ENCODE results near the gene EPB41L1. TPM values are rescaled to one million over a fixed set of nuclear protein-coding genes. Genes with fewer than 3 reads are reported as not detected.

The EPB41L1 gene
- total RNA-seq, 1 experiment from 2014 or later, result 134 TPM

DNA sequence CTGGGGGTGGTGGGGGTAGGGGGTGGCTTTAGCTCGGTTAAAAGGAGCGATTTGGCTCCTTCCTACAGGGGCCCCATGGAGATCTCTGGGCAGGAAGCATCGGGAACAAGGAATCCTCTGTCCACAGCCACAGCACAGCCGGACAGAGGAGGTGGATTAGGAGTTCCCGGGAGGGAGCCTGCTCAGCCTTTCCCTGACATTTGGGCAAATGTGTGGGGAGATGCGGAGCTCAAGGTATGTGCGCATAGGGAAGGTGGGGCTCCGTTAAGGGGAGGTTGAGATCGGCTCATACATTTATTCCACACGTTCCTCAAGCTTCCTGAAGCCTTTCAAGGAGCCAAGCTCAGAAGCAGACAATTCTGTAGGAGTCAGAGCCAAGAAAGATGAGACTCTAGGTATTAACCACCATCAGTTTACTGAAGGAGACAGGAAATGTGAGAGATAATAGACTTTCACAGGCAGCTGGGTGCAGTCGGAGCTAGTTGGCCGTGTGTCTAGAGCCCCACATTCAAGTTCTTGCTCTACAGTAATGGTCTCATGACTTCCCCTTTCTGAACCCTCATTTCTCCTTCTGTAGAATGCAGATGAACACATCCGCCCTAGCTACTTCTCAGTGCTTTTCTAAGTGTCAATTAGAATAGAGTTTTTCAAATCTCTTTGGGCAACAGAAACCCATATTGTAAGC is 40.8 kb upstream of the EPB41L1 start:
- H3K36me3 ChIP-seq (ENCODE audit: low read depth), result no peaks in the 10 kb centered on the region
- no peak for TF ChIP-seq EZH2 (IDR thresholded peaks at IDR 0.05; ENCODE audit: low read depth)
- TF ChIP-seq, protein P1, sequence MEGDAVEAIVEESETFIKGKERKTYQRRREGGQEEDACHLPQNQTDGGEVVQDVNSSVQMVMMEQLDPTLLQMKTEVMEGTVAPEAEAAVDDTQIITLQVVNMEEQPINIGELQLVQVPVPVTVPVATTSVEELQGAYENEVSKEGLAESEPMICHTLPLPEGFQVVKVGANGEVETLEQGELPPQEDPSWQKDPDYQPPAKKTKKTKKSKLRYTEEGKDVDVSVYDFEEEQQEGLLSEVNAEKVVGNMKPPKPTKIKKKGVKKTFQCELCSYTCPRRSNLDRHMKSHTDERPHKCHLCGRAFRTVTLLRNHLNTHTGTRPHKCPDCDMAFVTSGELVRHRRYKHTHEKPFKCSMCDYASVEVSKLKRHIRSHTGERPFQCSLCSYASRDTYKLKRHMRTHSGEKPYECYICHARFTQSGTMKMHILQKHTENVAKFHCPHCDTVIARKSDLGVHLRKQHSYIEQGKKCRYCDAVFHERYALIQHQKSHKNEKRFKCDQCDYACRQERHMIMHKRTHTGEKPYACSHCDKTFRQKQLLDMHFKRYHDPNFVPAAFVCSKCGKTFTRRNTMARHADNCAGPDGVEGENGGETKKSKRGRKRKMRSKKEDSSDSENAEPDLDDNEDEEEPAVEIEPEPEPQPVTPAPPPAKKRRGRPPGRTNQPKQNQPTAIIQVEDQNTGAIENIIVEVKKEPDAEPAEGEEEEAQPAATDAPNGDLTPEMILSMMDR (conservative IDR thresholded peaks at IDR 0.05), result no peak
- H2AFZ ChIP-seq, result no peak overlapping the region
- no peak overlapping the region for H3K27ac ChIP-seq
- ChIA-PET POLR2A (ENCODE audit: unreplicated experiment) (no interaction called here), CTCF (no interaction called here)
- H3K4me1 ChIP-seq (replicated peaks; ENCODE audit: insufficient read depth), result peaks cover 18% of the 10 kb centered on the region
- no peak overlapping the region for H3K4me2 ChIP-seq
- intact Hi-C loops (cut with micrococcal nuclease; ENCODE audit: unreplicated experiment), result no loop called here
- no peak overlapping the region for H3K4me3 ChIP-seq
- no peaks in the 10 kb centered on the region for H3K27me3 ChIP-seq (ENCODE audit: insufficient read depth, low read depth)
- no peaks in the 10 kb centered on the region for H3K9me3 ChIP-seq (ENCODE audit: insufficient read depth, low read depth)
- no TSS peak for BruUV-seq (replicated peaks)
- DNase-seq, result no peak
- no peaks in the 10 kb centered on the region for H3K79me2 ChIP-seq (ENCODE audit: low read depth)
- H3K9me2 ChIP-seq (ENCODE audit: insufficient read depth), result no peaks in the 10 kb centered on the region
- H4K20me1 ChIP-seq (ENCODE audit: insufficient read depth), result no peaks in the 10 kb centered on the region
- 0 out of 2 replicates have a peak, but pooled peaks cover 5% of the 10 kb centered on the region for H3F3A ChIP-seq (ENCODE audit: insufficient read depth, low read depth)

DNA sequence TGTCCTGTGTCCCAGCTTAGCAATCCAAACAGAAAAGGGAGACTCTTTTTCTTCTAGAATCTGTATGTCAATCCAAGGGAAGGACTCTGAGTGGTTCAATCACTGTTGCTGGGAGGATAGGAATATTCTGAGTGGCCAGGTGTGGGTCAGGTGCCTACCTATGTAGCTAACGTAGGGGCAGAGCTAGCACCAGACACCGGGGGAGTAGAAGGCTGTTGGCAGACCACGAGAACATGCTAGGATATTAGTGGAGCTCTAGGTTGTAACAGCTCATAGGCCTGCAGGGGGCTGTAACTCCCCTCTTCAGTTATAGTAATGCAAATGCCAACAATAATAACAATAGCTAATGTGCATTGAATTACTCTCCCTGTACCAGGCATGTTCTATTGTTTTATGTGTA is 39.8 kb upstream of the EPB41L1 start:
- TF ChIP-seq EZH2 (IDR thresholded peaks at IDR 0.05; ENCODE audit: low read depth), result no peak
- TF ChIP-seq, protein P1 (conservative IDR thresholded peaks at IDR 0.05), result no peak
- DNase-seq, result no peak
- no peaks in the 10 kb centered on the region for H3K9me3 ChIP-seq (ENCODE audit: insufficient read depth, low read depth)
- no peak overlapping the region for H2AFZ ChIP-seq
- 0 out of 2 replicates have a peak, but pooled peaks cover 5% of the 10 kb centered on the region for H3F3A ChIP-seq (ENCODE audit: insufficient read depth, low read depth)
- no peak overlapping the region for H3K4me2 ChIP-seq
- no peaks in the 10 kb centered on the region for H3K79me2 ChIP-seq (ENCODE audit: low read depth)
- intact Hi-C loops (cut with micrococcal nuclease; ENCODE audit: unreplicated experiment), result no loop called here
- POLR2A ChIA-PET (ENCODE audit: unreplicated experiment), result no interaction called here
- H3K36me3 ChIP-seq (ENCODE audit: low read depth), result no peaks in the 10 kb centered on the region
- H3K4me3 ChIP-seq, result no peak overlapping the region
- no peaks in the 10 kb centered on the region for H3K27me3 ChIP-seq (ENCODE audit: insufficient read depth, low read depth)
- CTCF ChIA-PET, result interaction anchor here (0.7 kb wide), 1 partner anchor 160 kb away, joined by 3 read pairs; the partner anchor contains the start of gene SCAND1
- no TSS peak for BruUV-seq (replicated peaks)
- H4K20me1 ChIP-seq (ENCODE audit: insufficient read depth), result no peaks in the 10 kb centered on the region
- H3K9me2 ChIP-seq (ENCODE audit: insufficient read depth), result no peaks in the 10 kb centered on the region
- no peak overlapping the region for H3K27ac ChIP-seq
- peaks cover 18% of the 10 kb centered on the region for H3K4me1 ChIP-seq (replicated peaks; ENCODE audit: insufficient read depth)

DNA sequence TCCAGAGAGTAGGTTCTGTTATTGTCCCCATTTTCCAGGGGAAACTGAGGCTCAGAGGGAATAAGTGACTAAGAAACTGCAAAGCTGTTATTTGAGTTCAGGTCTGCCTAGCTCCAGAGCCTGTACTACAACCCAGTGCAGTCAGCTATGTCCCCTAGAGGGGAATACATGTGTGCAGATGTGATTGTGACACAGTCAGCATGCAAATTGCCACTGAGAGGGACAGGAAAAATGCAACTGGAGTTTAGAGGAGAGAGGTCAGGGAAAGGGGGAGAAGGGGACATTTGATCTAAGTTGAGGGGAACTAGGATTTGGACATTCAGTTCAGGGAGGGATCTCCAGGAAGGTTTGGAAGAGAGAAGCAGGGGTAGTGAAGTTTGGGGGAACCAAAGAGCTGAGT is 38.6 kb upstream of the EPB41L1 start:
- H3K27ac ChIP-seq, result no peak overlapping the region
- H3K27me3 ChIP-seq (ENCODE audit: insufficient read depth, low read depth), result no peaks in the 10 kb centered on the region
- no peaks in the 10 kb centered on the region for H3K36me3 ChIP-seq (ENCODE audit: low read depth)
- no peaks in the 10 kb centered on the region for H3K9me3 ChIP-seq (ENCODE audit: insufficient read depth, low read depth)
- H2AFZ ChIP-seq, result no peak overlapping the region
- H4K20me1 ChIP-seq (ENCODE audit: insufficient read depth), result no peaks in the 10 kb centered on the region
- intact Hi-C loops (cut with micrococcal nuclease; ENCODE audit: unreplicated experiment), result no loop called here
- CTCF ChIA-PET, result interaction anchor here (0.9 kb wide), 1 partner anchor 120 kb away, joined by 4 read pairs; the partner anchor contains the start of gene AAR2
- TF ChIP-seq EZH2 (IDR thresholded peaks at IDR 0.05; ENCODE audit: low read depth), result no peak
- TF ChIP-seq, protein P1 (conservative IDR thresholded peaks at IDR 0.05), result no peak
- H3F3A ChIP-seq (ENCODE audit: insufficient read depth, low read depth), result 0 out of 2 replicates have a peak, but pooled peaks cover 5% of the 10 kb centered on the region
- peaks cover 17% of the 10 kb centered on the region for H3K4me1 ChIP-seq (replicated peaks; ENCODE audit: insufficient read depth)
- H3K4me2 ChIP-seq, result no peak overlapping the region
- H3K79me2 ChIP-seq (ENCODE audit: low read depth), result no peaks in the 10 kb centered on the region
- no peak for DNase-seq
- no peaks in the 10 kb centered on the region for H3K9me2 ChIP-seq (ENCODE audit: insufficient read depth)
- POLR2A ChIA-PET (ENCODE audit: unreplicated experiment), result no interaction called here
- H3K4me3 ChIP-seq, result no peak overlapping the region
- no TSS peak for BruUV-seq (replicated peaks)
